Activated effector memory CD4-positive, alpha-beta T cell treated with anti-CD3 and anti-CD28 coated beads, Interleukin-2, amount 50 U/mL, for 16 hours (primary cell): Measurements from ENCODE around the gene USH1C.

Experiments
- DNase-seq: peaks from one replicate; pipeline ENCODE4 v3.0.0-alpha.2; 2020

The USH1C gene

GRCh38 chr11:17522655-17523054, 21.6 kb downstream of the USH1C start:
- no peak for DNase-seq

- DNase-seq = no peak
Measured at GRCh38 chr11:17521106-17521900, 22.9 kb downstream of the USH1C start.

GRCh38 chr11:17519061-17519885, 24.9 kb downstream of the USH1C start:
- DNase-seq = no peak

- DNase-seq = no peak
Measured at GRCh38 chr11:17518366-17518765, 25.9 kb downstream of the USH1C start.

- DNase-seq = no peak
Measured at GRCh38 chr11:17517186-17517585, 27.0 kb downstream of the USH1C start.

- no peak for DNase-seq
Measured at GRCh38 chr11:17516551-17517150, 27.6 kb downstream of the USH1C start.

- DNase-seq = no peak
Measured at GRCh38 chr11:17515443-17516176, 28.6 kb downstream of the USH1C start.

GRCh38 chr11:17514476-17514875, 29.7 kb downstream of the USH1C start:
- no peak for DNase-seq

- DNase-seq = no peak
Measured at GRCh38 chr11:17513853-17514252, 30.4 kb downstream of the USH1C start.

- no peak for DNase-seq
Measured at GRCh38 chr11:17512101-17512500, 32.1 kb downstream of the USH1C start.

GRCh38 chr11:17511571-17511970, 32.6 kb downstream of the USH1C start:
- DNase-seq = no peak

GRCh38 chr11:17510507-17511206, 33.6 kb downstream of the USH1C start:
- no peak for DNase-seq

- no peak for DNase-seq
Measured at GRCh38 chr11:17508791-17509190, 35.4 kb downstream of the USH1C start.

GRCh38 chr11:17508306-17508705, 35.9 kb downstream of the USH1C start:
- DNase-seq = no peak

- DNase-seq = no peak
Measured at GRCh38 chr11:17507773-17508172, 36.4 kb downstream of the USH1C start.

- no peak for DNase-seq
Measured at GRCh38 chr11:17506942-17507341, 37.3 kb downstream of the USH1C start.

- DNase-seq = no peak
Measured at GRCh38 chr11:17506314-17506713, 37.9 kb downstream of the USH1C start.

- DNase-seq = no peak
Measured at GRCh38 chr11:17505146-17505545, 39.1 kb downstream of the USH1C start.

- DNase-seq = peak; percentile 90
Measured at GRCh38 chr11:17504330-17505107, 39.7 kb downstream of the USH1C start.

- no peak for DNase-seq
Measured at GRCh38 chr11:17502630-17503029, 41.6 kb downstream of the USH1C start.

- no peak for DNase-seq
Measured at GRCh38 chr11:17500673-17501072, 43.5 kb downstream of the USH1C start.

GRCh38 chr11:17498475-17498874, 45.7 kb downstream of the USH1C start:
- DNase-seq = no peak
